GM21723 (cell line): ENCODE data around the gene BPIFA2.
"Not testable (repeated sequence)": the region's sequence is repeated elsewhere in the genome, so short reads cannot be mapped to it uniquely, and the experiment has no call there.

Experiments used
- ATAC-seq: cut with Tn5 transposase; IDR thresholded peaks from one replicate; pipeline ENCODE4 v1.9.1; 2021; ENCODE audit warnings: mild to moderate bottlenecking, moderate library complexity; ENCODE audit not compliant: unreplicated experiment

Gene BPIFA2

GRCh38 chr20:33160681-33161080, 7.3 kb upstream of the BPIFA2 start:
- no peak for ATAC-seq

GRCh38 chr20:33162313-33162712, 5.6 kb upstream of the BPIFA2 start:
- ATAC-seq, result no peak

GRCh38 chr20:33162753-33163152, 5.2 kb upstream of the BPIFA2 start:
- ATAC-seq, result no peak

- no peak for ATAC-seq
Measured at GRCh38 chr20:33163856-33164762, 3.9 kb upstream of the BPIFA2 start.

- ATAC-seq, result no peak
Measured at GRCh38 chr20:33164763-33165095, 3.2 kb upstream of the BPIFA2 start.

GRCh38 chr20:33165416-33166055, 2.4 kb upstream of the BPIFA2 start:
- no peak for ATAC-seq

GRCh38 chr20:33166533-33167113, 1.3 kb upstream of the BPIFA2 start:
- no peak for ATAC-seq

- ATAC-seq, result no peak
Measured at GRCh38 chr20:33169176-33169794, 1.3 kb downstream of the BPIFA2 start.

- no peak for ATAC-seq
Measured at GRCh38 chr20:33172781-33173180, 4.8 kb downstream of the BPIFA2 start.

GRCh38 chr20:33175123-33175522, 7.2 kb downstream of the BPIFA2 start:
- ATAC-seq, result no peak

- no peak for ATAC-seq
Measured at GRCh38 chr20:33176101-33176500, 8.1 kb downstream of the BPIFA2 start.

GRCh38 chr20:33177866-33178265, 9.9 kb downstream of the BPIFA2 start:
- ATAC-seq, result no peak

- no peak for ATAC-seq
Measured at GRCh38 chr20:33178726-33179125, 10.8 kb downstream of the BPIFA2 start.

GRCh38 chr20:33180169-33180568, 12.2 kb downstream of the BPIFA2 start:
- no peak for ATAC-seq

- no peak for ATAC-seq
Measured at GRCh38 chr20:33181482-33182093, 13.6 kb downstream of the BPIFA2 start.

- no peak for ATAC-seq
Measured at GRCh38 chr20:33183312-33183711, 15.4 kb downstream of the BPIFA2 start.

GRCh38 chr20:33185031-33185590, 17.2 kb downstream of the BPIFA2 start:
- ATAC-seq, result not testable (repeated sequence)

GRCh38 chr20:33187491-33187890, 19.5 kb downstream of the BPIFA2 start:
- no peak for ATAC-seq

- ATAC-seq, result no peak
Measured at GRCh38 chr20:33188421-33188820, 20.5 kb downstream of the BPIFA2 start.

GRCh38 chr20:33191484-33191883, 23.5 kb downstream of the BPIFA2 start:
- ATAC-seq, result no peak

GRCh38 chr20:33191955-33192354, 24.0 kb downstream of the BPIFA2 start:
- ATAC-seq, result no peak
